GM23338 (cell line): ENCODE measurements around the gene COL9A1. TPM values are rescaled to one million over a fixed set of nuclear protein-coding genes. Genes with fewer than 3 reads are reported as not detected.

Experiments
- CREB1 ChIP-seq: fragments of 250-450 bp; sonication (Bioruptor Pico); IDR thresholded peaks from 2 replicates; pipeline ENCODE4 v1.5.0; 2020; ENCODE audit warnings: low read depth, mild to moderate bottlenecking, moderate library complexity
- CTCF ChIP-seq, 2 experiments: fragments of 200-600 bp in 1 of 2; sonication (generic) in 1 of 2; conservative IDR thresholded peaks; 2 replicates each; pipeline versions ENCODE4 v1.5.1 to v1.6.1; 2016 to 2017; ENCODE audit warnings: antibody characterized with exemption in 2 of 2, low read depth in 2 of 2, mild to moderate bottlenecking in 2 of 2, moderate library complexity in 1 of 2
- ETS1 ChIP-seq: IDR thresholded peaks from 2 replicates; pipeline ENCODE4 v1.6.1; 2016; ENCODE audit warnings: antibody characterized with exemption
- EZH2 ChIP-seq: fragments of 200-600 bp; sonication (generic); IDR thresholded peaks from one replicate; pipeline ENCODE4 v1.8.0; 2017; ENCODE audit warnings: antibody characterized with exemption, mild to moderate bottlenecking, low read depth; ENCODE audit not compliant: unreplicated experiment
- EZH2phosphoT487 ChIP-seq: fragments of 200-600 bp; sonication (generic); IDR thresholded peaks from one replicate; pipeline ENCODE4 v1.8.1; 2018; ENCODE audit warnings: antibody characterized with exemption; ENCODE audit not compliant: unreplicated experiment
- JUNB ChIP-seq: IDR thresholded peaks from one replicate; pipeline ENCODE4 v1.6.1; 2016; ENCODE audit warnings: antibody characterized with exemption; ENCODE audit not compliant: unreplicated experiment
- POLR2AphosphoS5 ChIP-seq: IDR thresholded peaks from 2 replicates; pipeline ENCODE4 v1.6.1; 2016; ENCODE audit warnings: antibody characterized with exemption, low read depth
- ZNF114 ChIP-seq: fragments of 250-450 bp; sonication (Bioruptor Pico); IDR thresholded peaks from 2 replicates; pipeline ENCODE4 v1.5.0; 2020; ENCODE audit warnings: mild to moderate bottlenecking, moderate library complexity
- ZNF462 ChIP-seq: fragments of 250-450 bp; sonication (Bioruptor Pico); IDR thresholded peaks from 2 replicates; pipeline ENCODE4 v1.5.0; 2020; ENCODE audit warnings: mild to moderate bottlenecking, moderate library complexity
- polyA plus RNA-seq: library from polyadenylated mRNA; unstranded; fragments of >200 nt; fragmentation: Nextera tagmentation; extraction: Ambion mirVana; gene quantifications from 2 replicates; pipeline ENCODE4 v1.2.1, GENCODE V29; 2016
- total RNA-seq: library from RNA; depleted of rRNA; stranded (reverse); fragments of >200 nt; shearing (Covaris generic); gene quantifications from 2 replicates; pipeline ENCODE4 v1.2.3, GENCODE V29; 2014

Gene COL9A1
- total and polyA plus RNA-seq, 2 experiments from 2014 or later, result 16.0 to 20.3 TPM

GRCh38 chr6:70292193-70292592, 10.7 kb downstream of the COL9A1 start (continued):
- TF ChIP-seq ZNF462 (CRISPR knock-in tag), result no peak
- no peak for TF ChIP-seq EZH2phosphoT487
- no peak for TF ChIP-seq JUNB
- no peak for TF ChIP-seq EZH2
- TF ChIP-seq CTCF (conservative IDR thresholded peaks at IDR 0.05; ENCODE audit: low read depth in 2 of 2), result no peak
- no peak for TF ChIP-seq ZNF114 (CRISPR knock-in tag)
- TF ChIP-seq POLR2AphosphoS5, result no peak
- TF ChIP-seq CREB1, result no peak
- TF ChIP-seq ETS1, result no peak
